HL-60 (cell line): ENCODE data around the gene MAP3K14.

ENCODE experiments used
- CTCF ChIP-seq: IDR thresholded peaks from one replicate; pipeline ENCODE4 v1.5.1; 2011; ENCODE audit warnings: low read length, control low read depth, inconsistent platforms; ENCODE audit not compliant: insufficient read depth
- GABPA ChIP-seq: IDR thresholded peaks from 2 replicates; pipeline ENCODE4 v1.6.1; 2012; ENCODE audit warnings: low read depth
- POLR2AphosphoS5 ChIP-seq: IDR thresholded peaks from 2 replicates; pipeline ENCODE4 v1.6.1; 2012; ENCODE audit warnings: low read depth
- TF ChIP-seq, protein P1 (sequence below): IDR thresholded peaks from 2 replicates; pipeline ENCODE4 v1.6.1; 2012; ENCODE audit warnings: low read depth; ENCODE audit not compliant: insufficient replicate concordance

- TF ChIP-seq POLR2AphosphoS5 (no peak), CTCF (no peak), GABPA (no peak)
- TF ChIP-seq, protein P1, sequence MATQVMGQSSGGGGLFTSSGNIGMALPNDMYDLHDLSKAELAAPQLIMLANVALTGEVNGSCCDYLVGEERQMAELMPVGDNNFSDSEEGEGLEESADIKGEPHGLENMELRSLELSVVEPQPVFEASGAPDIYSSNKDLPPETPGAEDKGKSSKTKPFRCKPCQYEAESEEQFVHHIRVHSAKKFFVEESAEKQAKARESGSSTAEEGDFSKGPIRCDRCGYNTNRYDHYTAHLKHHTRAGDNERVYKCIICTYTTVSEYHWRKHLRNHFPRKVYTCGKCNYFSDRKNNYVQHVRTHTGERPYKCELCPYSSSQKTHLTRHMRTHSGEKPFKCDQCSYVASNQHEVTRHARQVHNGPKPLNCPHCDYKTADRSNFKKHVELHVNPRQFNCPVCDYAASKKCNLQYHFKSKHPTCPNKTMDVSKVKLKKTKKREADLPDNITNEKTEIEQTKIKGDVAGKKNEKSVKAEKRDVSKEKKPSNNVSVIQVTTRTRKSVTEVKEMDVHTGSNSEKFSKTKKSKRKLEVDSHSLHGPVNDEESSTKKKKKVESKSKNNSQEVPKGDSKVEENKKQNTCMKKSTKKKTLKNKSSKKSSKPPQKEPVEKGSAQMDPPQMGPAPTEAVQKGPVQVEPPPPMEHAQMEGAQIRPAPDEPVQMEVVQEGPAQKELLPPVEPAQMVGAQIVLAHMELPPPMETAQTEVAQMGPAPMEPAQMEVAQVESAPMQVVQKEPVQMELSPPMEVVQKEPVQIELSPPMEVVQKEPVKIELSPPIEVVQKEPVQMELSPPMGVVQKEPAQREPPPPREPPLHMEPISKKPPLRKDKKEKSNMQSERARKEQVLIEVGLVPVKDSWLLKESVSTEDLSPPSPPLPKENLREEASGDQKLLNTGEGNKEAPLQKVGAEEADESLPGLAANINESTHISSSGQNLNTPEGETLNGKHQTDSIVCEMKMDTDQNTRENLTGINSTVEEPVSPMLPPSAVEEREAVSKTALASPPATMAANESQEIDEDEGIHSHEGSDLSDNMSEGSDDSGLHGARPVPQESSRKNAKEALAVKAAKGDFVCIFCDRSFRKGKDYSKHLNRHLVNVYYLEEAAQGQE: no peak
Observed at GRCh38 chr17:45336390-45337182, 19.8 kb upstream of the MAP3K14 start.
